GM13976 (cell line): ENCODE data around the gene DENND2A.

Experiments
- DNase-seq: peaks from one replicate; pipeline ENCODE4 v3.0.0; 2012; ENCODE audit warnings: low spot score
- in situ Hi-C: fragments of 300-500 bp; cut with MboI; formaldehyde crosslinking; loops from one replicate; pipeline ENCODE4 v1.12.0; 2022; ENCODE audit warnings: low sequenced_read_pairs, mixed read lengths, inconsistent platforms; ENCODE audit not compliant: unreplicated experiment
- TF ChIP-seq, protein P1 (sequence below): IDR thresholded peaks from 2 replicates; pipeline ENCODE4 v1.5.1; 2012; ENCODE audit warnings: borderline replicate concordance, mild to moderate bottlenecking; ENCODE audit not compliant: insufficient read depth; ENCODE audit errors: extremely low read depth, missing control alignments, control extremely low read depth

Gene DENND2A

DNA sequence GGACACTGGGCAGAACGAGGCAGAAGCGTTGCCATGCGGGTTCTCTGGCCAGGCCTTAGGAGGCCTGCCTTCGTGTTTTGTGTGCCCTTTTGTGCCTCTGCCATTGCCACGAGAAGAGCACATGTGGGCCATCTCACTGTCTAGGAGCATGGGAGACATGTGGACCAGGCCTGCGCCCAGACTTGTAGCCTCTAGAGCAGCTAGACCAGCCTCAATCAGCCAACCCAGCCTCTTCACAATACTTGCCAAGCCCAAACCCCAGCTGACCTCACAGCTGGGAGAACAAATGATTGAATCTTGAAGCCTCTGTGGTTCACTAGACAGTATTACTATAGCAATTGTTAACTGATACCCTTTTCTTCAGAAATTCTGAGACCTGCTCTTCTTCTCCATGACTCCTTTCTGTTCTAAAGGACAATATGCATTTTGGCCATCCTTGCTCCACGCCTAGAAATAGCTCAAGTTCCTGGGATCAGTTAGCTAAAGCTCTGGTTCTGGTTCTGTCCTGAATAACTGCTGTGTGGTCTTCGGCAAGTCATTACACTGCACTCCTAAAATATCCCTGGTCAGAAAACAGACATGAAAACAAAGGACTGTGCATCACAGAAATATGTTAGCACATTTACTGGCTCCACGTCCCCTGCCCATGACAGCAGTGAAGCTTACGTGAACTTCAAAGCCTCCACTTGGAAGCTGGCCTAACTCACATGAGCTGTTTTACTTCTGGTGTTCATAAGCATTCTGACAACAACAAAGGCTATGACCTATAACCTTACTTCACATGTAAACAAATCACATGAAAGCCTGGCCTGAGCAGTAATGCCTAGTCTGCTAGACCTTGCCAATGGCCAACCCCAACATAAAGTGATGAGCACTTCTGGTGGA, 89.0 kb downstream of the DENND2A start:
- TF ChIP-seq, protein P1, sequence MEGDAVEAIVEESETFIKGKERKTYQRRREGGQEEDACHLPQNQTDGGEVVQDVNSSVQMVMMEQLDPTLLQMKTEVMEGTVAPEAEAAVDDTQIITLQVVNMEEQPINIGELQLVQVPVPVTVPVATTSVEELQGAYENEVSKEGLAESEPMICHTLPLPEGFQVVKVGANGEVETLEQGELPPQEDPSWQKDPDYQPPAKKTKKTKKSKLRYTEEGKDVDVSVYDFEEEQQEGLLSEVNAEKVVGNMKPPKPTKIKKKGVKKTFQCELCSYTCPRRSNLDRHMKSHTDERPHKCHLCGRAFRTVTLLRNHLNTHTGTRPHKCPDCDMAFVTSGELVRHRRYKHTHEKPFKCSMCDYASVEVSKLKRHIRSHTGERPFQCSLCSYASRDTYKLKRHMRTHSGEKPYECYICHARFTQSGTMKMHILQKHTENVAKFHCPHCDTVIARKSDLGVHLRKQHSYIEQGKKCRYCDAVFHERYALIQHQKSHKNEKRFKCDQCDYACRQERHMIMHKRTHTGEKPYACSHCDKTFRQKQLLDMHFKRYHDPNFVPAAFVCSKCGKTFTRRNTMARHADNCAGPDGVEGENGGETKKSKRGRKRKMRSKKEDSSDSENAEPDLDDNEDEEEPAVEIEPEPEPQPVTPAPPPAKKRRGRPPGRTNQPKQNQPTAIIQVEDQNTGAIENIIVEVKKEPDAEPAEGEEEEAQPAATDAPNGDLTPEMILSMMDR, result no peak
- in situ Hi-C loops, result no loop called here
- no peak for DNase-seq

- TF ChIP-seq, protein P1, result no peak
- DNase-seq, result no peak
- in situ Hi-C loops, result no loop called here
Observed at GRCh38 chr7:140546947-140547346, 93.7 kb downstream of the DENND2A start.

DNA sequence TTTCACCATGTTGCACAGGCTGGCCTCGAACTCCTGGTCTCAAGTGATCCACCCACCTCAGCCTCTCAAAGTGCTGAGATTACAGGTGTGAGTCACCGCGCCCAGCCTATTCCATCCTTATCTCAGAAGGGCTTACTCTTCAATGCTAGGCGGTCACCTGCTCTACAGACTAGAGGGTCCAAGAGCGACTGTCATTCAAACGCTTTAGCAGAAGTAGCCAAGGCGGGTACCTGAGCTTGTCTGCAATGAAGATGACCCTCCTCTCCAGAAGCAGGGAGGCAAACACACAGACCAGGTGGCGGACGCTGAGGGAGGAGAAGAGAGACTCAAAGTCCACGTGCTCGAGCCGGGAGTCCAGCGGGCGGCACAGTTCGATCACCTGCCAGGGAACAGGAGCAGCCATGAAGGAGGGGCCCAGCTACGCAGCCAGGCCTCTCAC, 96.2 kb downstream of the DENND2A start:
- TF ChIP-seq, protein P1, result no peak
- DNase-seq, result no peak
- in situ Hi-C loops, result no loop called here

DNA sequence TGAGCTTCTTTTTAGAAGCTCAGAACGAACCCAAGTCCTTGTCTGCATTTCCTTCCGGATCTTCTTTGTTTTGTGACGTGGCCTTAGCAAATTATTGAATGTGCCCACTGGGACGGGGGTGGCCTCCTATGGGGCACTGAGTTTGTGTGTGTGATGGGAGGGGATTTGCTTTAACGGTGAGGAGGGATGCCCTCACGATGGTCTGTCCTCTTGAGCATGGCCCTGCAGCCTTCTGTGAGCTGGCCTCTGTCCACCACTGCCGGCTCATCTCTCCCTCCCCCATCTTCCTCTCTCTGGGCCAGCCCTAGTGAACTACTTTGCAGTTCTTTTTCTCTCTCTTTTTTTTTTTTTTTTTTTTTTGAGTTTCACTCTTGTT, 98.4 kb downstream of the DENND2A start:
- DNase-seq, result no peak
- in situ Hi-C loops, result no loop called here
- TF ChIP-seq, protein P1, result no peak

- TF ChIP-seq, protein P1, result no peak
- in situ Hi-C loops, result no loop called here
- no peak for DNase-seq
Observed at GRCh38 chr7:140541513-140542227, 98.9 kb downstream of the DENND2A start.

- TF ChIP-seq, protein P1, result no peak
- DNase-seq, result no peak
- in situ Hi-C loops, result no loop called here
Observed at GRCh38 chr7:140541176-140541512, 99.5 kb downstream of the DENND2A start.
